ENCODE measurements around the gene A2ML1. TPM values are rescaled to one million over a fixed set of nuclear protein-coding genes. Genes with fewer than 3 reads are reported as not detected.

A2ML1 gene
- total RNA-seq, 4 donors from 2014 or later, result 0.11 to 1.2 TPM; not detected in 2

DNA sequence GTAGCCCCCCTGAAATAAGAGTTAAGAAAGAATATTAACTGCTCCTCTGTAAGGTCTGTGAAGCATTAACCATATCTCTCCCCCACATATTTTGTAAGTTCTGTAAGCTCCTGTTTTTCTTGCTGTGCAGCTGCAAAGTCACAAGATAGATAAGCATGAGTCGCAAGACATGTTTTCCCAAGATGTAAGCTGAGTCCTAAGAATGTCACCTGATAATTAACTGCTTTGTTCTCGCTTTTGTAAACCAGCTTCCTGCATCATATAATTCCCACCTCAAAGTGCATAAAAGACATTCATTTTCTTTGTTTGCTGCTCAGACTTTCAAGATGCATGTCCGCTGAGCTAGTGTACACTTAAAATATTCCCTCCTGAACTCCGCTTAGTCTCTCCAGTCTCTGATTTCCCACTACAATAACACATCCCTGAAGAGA is 64.9 kb downstream of the A2ML1 start:
- Histone ChIP-seq H3K27me3 (no peaks in the 10 kb centered on the region), H3K4me3 (no peak overlapping the region), H3K4me1 (peaks cover 0 to 3% (median 0%) of the 10 kb centered on the region in 4 donors), H3K27ac (replicated peaks in 1 of 4) (no peak overlapping the region), H3K36me3 (no peaks in the 10 kb centered on the region), H3K9me3 (no peaks in the 10 kb centered on the region)
- no peak for TF ChIP-seq EP300 (IDR thresholded peaks at IDR 0.05)
- TF ChIP-seq POLR2AphosphoS5 (IDR thresholded peaks at IDR 0.05), result no peak
- TF ChIP-seq POLR2A (IDR thresholded peaks at IDR 0.05; ENCODE audit: low read depth), result no peak
- no peak for TF ChIP-seq CTCF (IDR thresholded peaks at IDR 0.05)
- DNase-seq (ENCODE audit: extremely low spot score), result no peak
- 94% methylated on average over 4 of the region's 4 CpGs for WGBS
- intact Hi-C loops (cut with DNase I), result no loop called here

DNA sequence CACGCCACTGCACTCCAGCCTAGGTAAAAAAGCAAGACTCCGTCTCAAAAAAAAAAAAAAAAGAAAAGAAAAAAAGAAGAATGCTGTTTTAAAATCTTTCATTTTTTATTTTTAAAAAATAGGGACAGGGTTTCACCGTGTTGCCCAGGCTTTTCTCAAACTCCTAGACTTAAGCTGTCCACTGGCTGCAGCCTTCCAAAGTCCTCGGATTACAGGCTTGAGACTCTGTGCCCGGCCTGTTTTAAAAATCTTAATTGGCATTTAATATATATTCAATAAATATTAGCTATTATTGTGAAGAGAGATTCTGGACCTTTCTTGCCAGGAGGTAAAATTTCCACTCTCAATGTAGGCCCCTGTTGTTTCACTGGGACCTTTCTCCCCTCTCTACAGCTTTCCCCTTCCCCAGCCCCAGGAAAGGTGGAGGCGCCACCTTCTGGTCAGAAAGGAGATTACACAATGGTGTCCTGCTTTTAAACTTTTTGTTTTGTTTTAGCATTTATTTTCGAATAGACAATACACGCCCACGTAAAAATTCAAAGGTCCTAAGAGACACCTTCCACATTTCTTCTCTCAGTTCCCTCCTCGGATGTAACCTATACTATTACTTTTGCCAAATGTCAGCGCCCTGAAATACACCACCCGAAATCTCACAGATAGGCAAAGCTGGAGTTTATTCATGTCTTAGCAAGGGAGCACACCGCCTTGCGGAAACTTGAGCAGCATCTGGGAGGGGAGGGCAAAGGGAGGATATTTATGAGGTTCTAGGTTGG is 68.1 kb downstream of the A2ML1 start:
- Histone ChIP-seq H3K4me3 (peak overlapping the region; percentile 43 to 63 (median 55)), H3K27ac (replicated peaks in 1 of 4) (peak overlapping the region in 2 of 4 donors; percentile 26 to 50), H3K36me3 (no peaks in the 10 kb centered on the region), H3K9me3 (no peaks in the 10 kb centered on the region), H3K4me1 (peaks cover 0 to 3% (median 0%) of the 10 kb centered on the region in 4 donors), H3K27me3 (no peaks in the 10 kb centered on the region)
- WGBS, result 33% methylated on average over 14 of the region's 14 CpGs
- peak; percentile 92 for DNase-seq (ENCODE audit: extremely low spot score)
- intact Hi-C loops (cut with DNase I), result loop anchor here (5.0 kb wide), 1 partner anchor 208 kb away; no protein-coding TSS in a partner anchor
- TF ChIP-seq POLR2A (IDR thresholded peaks at IDR 0.05; ENCODE audit: low read depth) (no peak), CTCF (IDR thresholded peaks at IDR 0.05) (peak; percentile 83 to 93 (median 88)), EP300 (IDR thresholded peaks at IDR 0.05) (no peak), POLR2AphosphoS5 (IDR thresholded peaks at IDR 0.05) (peak in 1 of 2 donors; percentile 19)

DNA sequence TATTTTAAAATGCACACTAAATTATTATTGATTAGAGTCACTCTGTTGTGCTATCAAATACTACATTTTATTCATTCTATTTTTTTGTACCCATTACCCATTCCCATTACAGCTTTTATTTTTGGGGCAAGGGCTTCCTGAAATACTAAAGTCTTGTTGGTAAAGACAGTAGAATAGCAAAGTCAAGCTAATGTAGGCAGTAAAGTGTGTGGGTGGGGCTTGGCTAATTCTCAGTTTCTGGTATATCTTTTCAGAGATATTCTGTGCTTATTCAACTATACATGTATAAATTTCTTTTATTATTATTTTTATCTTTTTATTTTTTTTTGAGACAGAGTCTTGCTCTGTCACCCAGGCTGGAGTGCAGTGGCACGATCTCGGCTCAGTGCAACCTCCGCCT is 69.6 kb downstream of the A2ML1 start:
- Histone ChIP-seq H3K36me3 (no peaks in the 10 kb centered on the region), H3K4me1 (peaks cover 0 to 3% (median 0%) of the 10 kb centered on the region in 4 donors), H3K27me3 (no peaks in the 10 kb centered on the region), H3K9me3 (no peaks in the 10 kb centered on the region), H3K27ac (replicated peaks in 1 of 4) (no peak overlapping the region), H3K4me3 (no peak overlapping the region)
- DNase-seq (ENCODE audit: extremely low spot score), result no peak
- intact Hi-C loops (cut with DNase I), result loop anchor here (5.0 kb wide), 1 partner anchor 210 kb away; no protein-coding TSS in a partner anchor
- TF ChIP-seq POLR2AphosphoS5 (IDR thresholded peaks at IDR 0.05), result no peak
- no peak for TF ChIP-seq POLR2A (IDR thresholded peaks at IDR 0.05; ENCODE audit: low read depth)
- TF ChIP-seq CTCF (IDR thresholded peaks at IDR 0.05), result no peak
- TF ChIP-seq EP300 (IDR thresholded peaks at IDR 0.05), result no peak
- WGBS, result 96% methylated on average over 3 of the region's 3 CpGs

GRCh38 chr12:8894378-8894777 is 72.0 kb downstream of the A2ML1 start:
- Histone ChIP-seq H3K27me3 (no peaks in the 10 kb centered on the region), H3K36me3 (no peaks in the 10 kb centered on the region), H3K4me1 (peaks cover 0 to 3% (median 0%) of the 10 kb centered on the region in 4 donors), H3K27ac (replicated peaks in 1 of 4) (no peak overlapping the region), H3K9me3 (no peaks in the 10 kb centered on the region), H3K4me3 (no peak overlapping the region)
- TF ChIP-seq POLR2A (IDR thresholded peaks at IDR 0.05; ENCODE audit: low read depth), result no peak
- no peak for TF ChIP-seq CTCF (IDR thresholded peaks at IDR 0.05)
- no peak for TF ChIP-seq EP300 (IDR thresholded peaks at IDR 0.05)
- TF ChIP-seq POLR2AphosphoS5 (IDR thresholded peaks at IDR 0.05), result no peak
- DNase-seq (ENCODE audit: extremely low spot score), result no peak
- intact Hi-C loops (cut with DNase I), result loop anchor here (5.0 kb wide), 1 partner anchor 212 kb away; no protein-coding TSS in a partner anchor
